Activated CD8-positive, alpha-beta memory T cell treated with anti-CD3 and anti-CD28 coated beads, Interleukin-2, amount 50 U/mL, for 1 hour (primary cell): ENCODE data around the gene KLHL29.

ENCODE experiments used
- DNase-seq: peaks from one replicate; pipeline ENCODE4 v3.0.0-alpha.2; 2020; ENCODE audit errors: extremely low read depth

KLHL29 gene

GRCh38 chr2:23569761-23570365, 184.9 kb downstream of the KLHL29 start:
- DNase-seq = no peak

GRCh38 chr2:23571085-23571484, 186.1 kb downstream of the KLHL29 start:
- DNase-seq = no peak

- no peak for DNase-seq
These were observed 186.7 kb downstream of the KLHL29 start for GRCh38 chr2:23571527-23572282.

GRCh38 chr2:23574919-23575654, 190.1 kb downstream of the KLHL29 start:
- DNase-seq = no peak

- no peak for DNase-seq
These were observed 194.1 kb downstream of the KLHL29 start for GRCh38 chr2:23578964-23579671.

GRCh38 chr2:23579674-23580073, 194.7 kb downstream of the KLHL29 start:
- DNase-seq = no peak

- DNase-seq = no peak
These were observed 198.5 kb downstream of the KLHL29 start for GRCh38 chr2:23583467-23583866.

GRCh38 chr2:23584054-23584745, 199.2 kb downstream of the KLHL29 start:
- no peak for DNase-seq

GRCh38 chr2:23585273-23586170, 200.5 kb downstream of the KLHL29 start:
- no peak for DNase-seq

GRCh38 chr2:23586741-23587306, 201.8 kb downstream of the KLHL29 start:
- no peak for DNase-seq

- DNase-seq = no peak
These were observed 202.4 kb downstream of the KLHL29 start for GRCh38 chr2:23587341-23587880.

- no peak for DNase-seq
These were observed 203.1 kb downstream of the KLHL29 start for GRCh38 chr2:23588106-23588505.

- no peak for DNase-seq
These were observed 203.7 kb downstream of the KLHL29 start for GRCh38 chr2:23588508-23589201.

GRCh38 chr2:23589220-23589647, 204.3 kb downstream of the KLHL29 start:
- DNase-seq = no peak

GRCh38 chr2:23589739-23590138, 204.8 kb downstream of the KLHL29 start:
- DNase-seq = no peak

GRCh38 chr2:23590241-23590869, 205.4 kb downstream of the KLHL29 start:
- no peak for DNase-seq

GRCh38 chr2:23591111-23591510, 206.1 kb downstream of the KLHL29 start:
- DNase-seq = no peak

- DNase-seq = no peak
These were observed 207.2 kb downstream of the KLHL29 start for GRCh38 chr2:23592061-23592685.
